ENCODE results near the gene ABO. TPM values are rescaled to one million over a fixed set of nuclear protein-coding genes. Genes with fewer than 3 reads are reported as not detected.

The ABO gene
- total RNA-seq (under 1 TPM; 0.08 to 0.75 TPM), polyA plus RNA-seq (under 1 TPM in 1 of 2 donors, not detected in 1; 0.10 TPM)

GRCh38 chr9:133275105-133276000, at the start of gene ABO:
Gene ABO, minus strand, starts transcription at chr9:133275201.
- peaks cover 0 to 9% (median 4%) of the 10 kb centered on the region in 4 donors for H3K27me3 ChIP-seq (ENCODE audit: control insufficient read depth in 4 of 4, insufficient read depth in 4 of 4, low read length in 3 of 4)
- H3K4me3 ChIP-seq (ENCODE audit: low read depth in 1 of 3, low read length in 3 of 3), result peak within 1 kb of the TSS in 1 of 3 donors; percentile 26
- no peak for DNase-seq (ENCODE audit: low spot score)
- no peak within 1 kb of the TSS for H3K9ac ChIP-seq (ENCODE audit: low read depth in 1 of 2, low read length in 2 of 2)
- peaks cover 0 to 5% (median 1%) of the 10 kb centered on the region in 4 donors for H3K4me1 ChIP-seq (ENCODE audit: control insufficient read depth in 4 of 4, insufficient read depth in 4 of 4, low read length in 3 of 4)
- TF ChIP-seq GABPA (IDR thresholded peaks at IDR 0.05 in 1 of 2, conservative IDR thresholded peaks at IDR 0.05 in 1 of 2), result no peak
- TF ChIP-seq, protein P1, sequence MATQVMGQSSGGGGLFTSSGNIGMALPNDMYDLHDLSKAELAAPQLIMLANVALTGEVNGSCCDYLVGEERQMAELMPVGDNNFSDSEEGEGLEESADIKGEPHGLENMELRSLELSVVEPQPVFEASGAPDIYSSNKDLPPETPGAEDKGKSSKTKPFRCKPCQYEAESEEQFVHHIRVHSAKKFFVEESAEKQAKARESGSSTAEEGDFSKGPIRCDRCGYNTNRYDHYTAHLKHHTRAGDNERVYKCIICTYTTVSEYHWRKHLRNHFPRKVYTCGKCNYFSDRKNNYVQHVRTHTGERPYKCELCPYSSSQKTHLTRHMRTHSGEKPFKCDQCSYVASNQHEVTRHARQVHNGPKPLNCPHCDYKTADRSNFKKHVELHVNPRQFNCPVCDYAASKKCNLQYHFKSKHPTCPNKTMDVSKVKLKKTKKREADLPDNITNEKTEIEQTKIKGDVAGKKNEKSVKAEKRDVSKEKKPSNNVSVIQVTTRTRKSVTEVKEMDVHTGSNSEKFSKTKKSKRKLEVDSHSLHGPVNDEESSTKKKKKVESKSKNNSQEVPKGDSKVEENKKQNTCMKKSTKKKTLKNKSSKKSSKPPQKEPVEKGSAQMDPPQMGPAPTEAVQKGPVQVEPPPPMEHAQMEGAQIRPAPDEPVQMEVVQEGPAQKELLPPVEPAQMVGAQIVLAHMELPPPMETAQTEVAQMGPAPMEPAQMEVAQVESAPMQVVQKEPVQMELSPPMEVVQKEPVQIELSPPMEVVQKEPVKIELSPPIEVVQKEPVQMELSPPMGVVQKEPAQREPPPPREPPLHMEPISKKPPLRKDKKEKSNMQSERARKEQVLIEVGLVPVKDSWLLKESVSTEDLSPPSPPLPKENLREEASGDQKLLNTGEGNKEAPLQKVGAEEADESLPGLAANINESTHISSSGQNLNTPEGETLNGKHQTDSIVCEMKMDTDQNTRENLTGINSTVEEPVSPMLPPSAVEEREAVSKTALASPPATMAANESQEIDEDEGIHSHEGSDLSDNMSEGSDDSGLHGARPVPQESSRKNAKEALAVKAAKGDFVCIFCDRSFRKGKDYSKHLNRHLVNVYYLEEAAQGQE (IDR thresholded peaks at IDR 0.05), result no peak
- TF ChIP-seq HNF4A (conservative IDR thresholded peaks at IDR 0.05), result no peak
- no peak for TF ChIP-seq JUND (IDR thresholded peaks at IDR 0.05)
- TF ChIP-seq NR2F2 (IDR thresholded peaks at IDR 0.05), result no peak
- no peak for TF ChIP-seq RAD21 (IDR thresholded peaks at IDR 0.05)
- no peak for TF ChIP-seq FOXA1 (IDR thresholded peaks at IDR 0.05)
- TF ChIP-seq FOXA2 (IDR thresholded peaks at IDR 0.05), result no peak
- TF ChIP-seq CTCF (IDR thresholded peaks at IDR 0.05; ENCODE audit: low read depth, low read length, missing input control), result no peak
- TF ChIP-seq EGR1 (IDR thresholded peaks at IDR 0.05; ENCODE audit: low read depth in 2 of 2), result no peak
- TF ChIP-seq, protein P2, sequence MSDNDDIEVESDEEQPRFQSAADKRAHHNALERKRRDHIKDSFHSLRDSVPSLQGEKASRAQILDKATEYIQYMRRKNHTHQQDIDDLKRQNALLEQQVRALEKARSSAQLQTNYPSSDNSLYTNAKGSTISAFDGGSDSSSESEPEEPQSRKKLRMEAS (IDR thresholded peaks at IDR 0.05), result no peak
- TF ChIP-seq TAF1 (conservative IDR thresholded peaks at IDR 0.05), result no peak
- no peak for TF ChIP-seq HNF4G (IDR thresholded peaks at IDR 0.05)
- 3% methylated on average over 110 of the region's 110 CpGs for WGBS
- H3K9me3 ChIP-seq (ENCODE audit: control insufficient read depth in 4 of 4, low read length in 3 of 4), result no peaks in the 10 kb centered on the region
- no peak within 1 kb of the TSS for H3K27ac ChIP-seq (ENCODE audit: low read depth in 1 of 2, low read length in 2 of 2)
- no peaks in the 10 kb centered on the region for H3K36me3 ChIP-seq (ENCODE audit: control insufficient read depth in 4 of 4, insufficient read depth in 3 of 4, low read depth in 1 of 4, low read length in 3 of 4)

- DNase-seq (ENCODE audit: low spot score), result no peak
- H3K36me3 ChIP-seq (ENCODE audit: control insufficient read depth in 4 of 4, insufficient read depth in 3 of 4, low read depth in 1 of 4, low read length in 3 of 4), result no peaks in the 10 kb centered on the region
- H3K27me3 ChIP-seq (ENCODE audit: control insufficient read depth in 4 of 4, insufficient read depth in 4 of 4, low read length in 3 of 4), result no peaks in the 10 kb centered on the region
- no peak overlapping the region for H3K9ac ChIP-seq (ENCODE audit: low read depth in 1 of 2, low read length in 2 of 2)
- TF ChIP-seq, protein P1 (IDR thresholded peaks at IDR 0.05), result no peak
- no peak for TF ChIP-seq FOXA1 (IDR thresholded peaks at IDR 0.05)
- no peak for TF ChIP-seq FOXA2 (IDR thresholded peaks at IDR 0.05)
- TF ChIP-seq ATF3 (IDR thresholded peaks at IDR 0.05), result no peak
- H3K4me1 ChIP-seq (ENCODE audit: control insufficient read depth in 4 of 4, insufficient read depth in 4 of 4, low read length in 3 of 4), result no peaks in the 10 kb centered on the region
- WGBS, result 84% methylated on average over 13 of the region's 13 CpGs
- H3K27ac ChIP-seq (ENCODE audit: low read depth in 1 of 2, low read length in 2 of 2), result no peak overlapping the region
- no peak overlapping the region for H3K4me3 ChIP-seq (ENCODE audit: low read depth in 1 of 3, low read length in 3 of 3)
- no peaks in the 10 kb centered on the region for H3K9me3 ChIP-seq (ENCODE audit: control insufficient read depth in 4 of 4, low read length in 3 of 4)
These were observed 49.1 kb upstream of the ABO start for GRCh38 chr9:133323991-133324703.
